HL-60 (cell line): ENCODE results near the gene NCEH1.

Experiments
- CTCF ChIP-seq: IDR thresholded peaks from one replicate; pipeline ENCODE4 v1.5.1; 2011; ENCODE audit warnings: low read length, control low read depth, inconsistent platforms; ENCODE audit not compliant: insufficient read depth
- GABPA ChIP-seq: IDR thresholded peaks from 2 replicates; pipeline ENCODE4 v1.6.1; 2012; ENCODE audit warnings: low read depth
- POLR2AphosphoS5 ChIP-seq: IDR thresholded peaks from 2 replicates; pipeline ENCODE4 v1.6.1; 2012; ENCODE audit warnings: low read depth
- SPI1 ChIP-seq: IDR thresholded peaks from 2 replicates; pipeline ENCODE4 v1.6.1; 2012; ENCODE audit warnings: low read depth, mild to moderate bottlenecking, borderline replicate concordance

GRCh38 chr3:172655388-172655787, 55.5 kb downstream of the NCEH1 start:
- TF ChIP-seq CTCF, result no peak
- no peak for TF ChIP-seq GABPA
- TF ChIP-seq POLR2AphosphoS5, result no peak
- no peak for TF ChIP-seq SPI1
